KOPT-K1 (cell line): ENCODE measurements around the gene HDAC10.

ENCODE experiments used
- H3K27ac ChIP-seq: fragments of 200-600 bp; sonication (generic); 2 replicates; pipeline ENCODE4 v1.5.1; 2016; ENCODE audit warnings: antibody characterized with exemption, mild to moderate bottlenecking, low read depth, low read length; ENCODE audit not compliant: poor library complexity, severe bottlenecking
- H3K36me3 ChIP-seq: fragments of 200-600 bp; sonication (generic); 2 replicates; pipeline ENCODE4 v1.5.1; 2017; ENCODE audit warnings: antibody characterized with exemption, mild to moderate bottlenecking, low read length, moderate library complexity; ENCODE audit not compliant: insufficient read depth
- H3K9me3 ChIP-seq: fragments of 200-600 bp; sonication (generic); 2 replicates; pipeline ENCODE4 v1.5.1; 2017; ENCODE audit warnings: antibody characterized with exemption, low read length, mild to moderate bottlenecking; ENCODE audit not compliant: insufficient read depth, poor library complexity, severe bottlenecking

Gene HDAC10

DNA sequence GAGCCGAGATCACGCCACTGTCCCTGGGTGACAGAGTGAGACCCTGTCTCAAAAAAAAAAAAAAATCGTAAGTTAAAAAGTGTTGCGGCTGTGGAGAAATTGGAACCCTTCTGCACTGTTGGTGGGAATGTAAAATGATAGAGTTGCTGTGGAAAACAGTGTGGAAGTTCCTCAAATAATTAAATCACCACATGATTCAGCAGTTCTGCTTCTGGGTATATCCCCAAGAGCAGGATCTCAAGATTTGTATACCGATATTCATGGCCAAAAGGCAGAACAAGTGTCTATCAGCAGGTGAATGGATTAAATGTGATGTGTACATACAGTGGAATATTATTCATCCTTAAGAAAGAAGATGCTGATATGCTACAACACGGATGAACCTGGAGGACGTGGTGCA, 46.5 kb downstream of the HDAC10 start:
- Histone ChIP-seq H3K27ac (no peak overlapping the region), H3K36me3 (peaks cover 69% of the 10 kb centered on the region), H3K9me3 (no peaks in the 10 kb centered on the region)

- Histone ChIP-seq H3K36me3 (peaks cover 71% of the 10 kb centered on the region), H3K27ac (no peak overlapping the region), H3K9me3 (no peaks in the 10 kb centered on the region)
Measured at GRCh38 chr22:50203288-50203687, 47.8 kb downstream of the HDAC10 start.

- H3K27ac ChIP-seq: peak overlapping the region; percentile 83
- H3K36me3 ChIP-seq: peaks cover 71% of the 10 kb centered on the region
- H3K9me3 ChIP-seq: no peaks in the 10 kb centered on the region
Measured at GRCh38 chr22:50202130-50202666, 48.9 kb downstream of the HDAC10 start.

- peak overlapping the region; percentile 83 for H3K27ac ChIP-seq
- peaks cover 72% of the 10 kb centered on the region for H3K36me3 ChIP-seq
Measured at GRCh38 chr22:50201191-50202129, 49.6 kb downstream of the HDAC10 start.

GRCh38 chr22:50200461-50201190, 50.4 kb downstream of the HDAC10 start, which contains the start of gene SELENOO:
TSS of gene SELENOO (plus strand) at chr22:50201011. CDS start at chr22:50201037, 26 bp downstream.
- Histone ChIP-seq H3K9me3 (no peaks in the 10 kb centered on the region), H3K36me3 (peaks cover 72% of the 10 kb centered on the region), H3K27ac (peak within 1 kb of the TSS; percentile 83)

More at GRCh38 chr22:50201191-50202129, 49.6 kb downstream of the HDAC10 start:
- no peaks in the 10 kb centered on the region for H3K9me3 ChIP-seq

GRCh38 chr22:50199829-50200460, 51.1 kb downstream of the HDAC10 start:
- Histone ChIP-seq H3K36me3 (peaks cover 72% of the 10 kb centered on the region), H3K27ac (peak overlapping the region; percentile 83), H3K9me3 (no peaks in the 10 kb centered on the region)

DNA sequence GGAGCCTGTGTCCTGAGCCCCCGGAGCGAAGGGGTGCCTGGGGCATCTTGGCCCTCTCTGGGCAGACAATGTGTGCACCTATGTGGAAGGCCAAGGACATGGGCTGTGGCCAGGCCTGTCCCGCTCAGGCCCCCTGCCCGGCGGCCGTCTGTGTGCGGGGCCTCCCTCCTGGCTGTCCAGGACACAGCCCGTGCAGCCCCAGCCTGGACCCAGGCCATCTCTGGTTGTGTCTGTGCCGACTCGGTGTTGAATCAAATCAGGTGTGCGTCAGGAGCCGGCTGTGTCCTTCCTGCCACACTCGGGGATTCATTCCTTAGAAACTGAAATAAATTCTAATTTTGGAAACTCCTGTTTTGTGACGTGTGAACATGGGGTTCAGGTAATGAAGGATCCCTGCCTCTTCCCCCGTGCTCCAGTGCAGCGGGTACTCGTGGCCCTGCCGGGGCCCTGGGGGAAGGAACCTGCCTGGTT, 51.8 kb downstream of the HDAC10 start:
- no peaks in the 10 kb centered on the region for H3K9me3 ChIP-seq
- H3K36me3 ChIP-seq: peaks cover 72% of the 10 kb centered on the region
- H3K27ac ChIP-seq: peak overlapping the region; percentile 83

GRCh38 chr22:50198624-50199017, 52.4 kb downstream of the HDAC10 start:
- H3K36me3 ChIP-seq: peaks cover 72% of the 10 kb centered on the region
- H3K27ac ChIP-seq: no peak overlapping the region

GRCh38 chr22:50197856-50198623, 53.0 kb downstream of the HDAC10 start:
- H3K9me3 ChIP-seq: no peaks in the 10 kb centered on the region
- peaks cover 72% of the 10 kb centered on the region for H3K36me3 ChIP-seq
- H3K27ac ChIP-seq: no peak overlapping the region

More at GRCh38 chr22:50198624-50199017, 52.4 kb downstream of the HDAC10 start:
- no peaks in the 10 kb centered on the region for H3K9me3 ChIP-seq

- H3K9me3 ChIP-seq: no peaks in the 10 kb centered on the region
- H3K27ac ChIP-seq: no peak overlapping the region
- H3K36me3 ChIP-seq: peaks cover 71% of the 10 kb centered on the region
Measured at GRCh38 chr22:50197000-50197800, 53.9 kb downstream of the HDAC10 start.

DNA sequence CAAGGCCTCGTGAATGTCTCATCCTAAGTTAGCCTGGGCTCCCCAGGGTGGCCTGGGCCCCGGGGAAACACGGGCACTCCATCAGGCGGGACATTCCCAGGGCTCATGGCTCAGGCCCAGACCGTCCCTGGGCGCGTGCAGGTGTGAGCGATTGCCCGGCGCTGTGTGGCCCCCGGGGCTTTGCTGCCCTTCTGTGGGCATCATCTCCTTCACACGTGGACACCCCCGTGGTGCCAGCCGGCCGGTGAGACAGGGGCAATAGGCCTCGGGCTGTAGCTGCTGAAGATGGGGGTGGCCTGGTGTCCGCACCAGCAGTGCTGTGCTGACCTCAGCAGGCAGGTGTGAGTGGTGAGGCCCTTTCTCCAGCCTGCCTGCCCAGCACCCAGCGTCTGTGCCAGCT, 54.8 kb downstream of the HDAC10 start:
- no peak overlapping the region for H3K27ac ChIP-seq
- no peaks in the 10 kb centered on the region for H3K9me3 ChIP-seq
- peaks cover 71% of the 10 kb centered on the region for H3K36me3 ChIP-seq
